ENCODE data around the gene ADAMTSL4. TPM values are rescaled to one million over a fixed set of nuclear protein-coding genes. Genes with fewer than 3 reads are reported as not detected.
"Not testable (repeated sequence)": the region's sequence is repeated elsewhere in the genome, so short reads cannot be mapped to it uniquely, and the experiment has no call there.

ADAMTSL4 gene
- total and polyA plus RNA-seq, 9 of the 15 experiments (the other 6 are each of a cell fraction or from before 2014, with no cell fraction given) = 12.7 to 212 (median 35.6) TPM

DNA sequence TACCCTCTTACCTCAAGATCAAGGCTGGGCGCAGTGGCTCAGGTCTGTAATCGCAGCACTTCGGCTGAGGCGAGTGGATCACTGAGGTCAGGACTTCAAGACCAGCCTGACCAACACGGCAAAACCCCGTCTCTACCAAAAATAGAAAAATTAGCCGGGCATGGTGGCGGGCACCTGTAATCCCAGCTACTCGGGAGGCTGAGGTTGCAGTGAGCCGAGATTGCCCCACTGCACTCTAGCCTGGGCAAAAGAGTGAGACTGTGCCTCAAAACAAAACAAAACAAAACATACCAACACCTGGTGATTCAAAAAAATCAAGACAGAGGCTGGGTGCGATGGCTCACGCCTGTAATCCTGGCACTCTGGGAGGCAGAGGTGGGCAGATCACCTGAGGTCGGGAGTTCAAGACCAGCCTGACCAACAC, 24.5 kb downstream of the ADAMTSL4 start:
- Histone ChIP-seq H4K20me1 (replicated peaks; ENCODE audit: control insufficient read depth, insufficient read depth, low read length) (peaks cover 48% of the 10 kb centered on the region), H3K4me1 (replicated peaks in 1 of 2; ENCODE audit: control insufficient read depth in 2 of 2, insufficient read depth in 2 of 2, low read length in 2 of 2) (peaks cover under 1 to 18% of the 10 kb centered on the region in 2 experiments; a peak in 4 of 5 replicates), H3K79me2 (ENCODE audit: control insufficient read depth, insufficient read depth, low read length) (peaks cover 56% of the 10 kb centered on the region), H3K36me3 (ENCODE audit: control insufficient read depth, insufficient read depth, low read length) (peaks cover 61% of the 10 kb centered on the region)
- H3K4me3 ChIP-seq; H3K9me3 ChIP-seq (replicated peaks; ENCODE audit: control insufficient read depth, insufficient read depth, low read depth, low read length); CTCF ChIA-PET (ENCODE audit: low intra/inter-chr PET ratio); BruUV-seq (replicated peaks); in situ Hi-C loops (cut with MboI); H3K4me2 ChIP-seq (ENCODE audit: insufficient read depth, low read length); H3K9me1 ChIP-seq (ENCODE audit: control insufficient read depth, insufficient read depth, low read length); H3K27me3 ChIP-seq (ENCODE audit: control insufficient read depth in 2 of 2, insufficient read depth in 2 of 2, low read length in 2 of 2); ATAC-seq; H3K9ac ChIP-seq (ENCODE audit: insufficient read depth in 1 of 2, low read depth in 2 of 2, low read length in 2 of 2); intact Hi-C loops (cut with micrococcal nuclease); H2AFZ ChIP-seq (ENCODE audit: low read depth, low read length); FAIRE-seq; DNase-seq (ENCODE audit: extremely low read depth in 1 of 4, low spot score in 3 of 4); H3K27ac ChIP-seq (ENCODE audit: extremely low read depth, low read depth, low read length): not testable (repeated sequence)
- 89% methylated on average over 13 of the region's 13 CpGs for WGBS (ENCODE audit: insufficient coverage, low coverage, missing lambda C conversion rate)
- POLR2A ChIA-PET = interaction anchor here (1.1 to 11.0 kb wide), 4 partner anchors 10 to 433 kb away, joined by 4 to 148 read pairs (median 8); partner anchors contain the start of gene ENSA
- TF ChIP-seq POLR2G (IDR thresholded peaks at IDR 0.05; ENCODE audit: low read depth, low read length) (peak; percentile 73), KDM5B (IDR thresholded peaks at IDR 0.05; ENCODE audit: insufficient replicate concordance, low read depth, low read length) (peak; percentile 14), SIN3A (IDR thresholded peaks at IDR 0.05; ENCODE audit: borderline replicate concordance in 2 of 2, control insufficient read depth in 1 of 2, low read depth in 2 of 2, low read length in 2 of 2) (peak in 1 of 2 experiments; percentile 21; a peak in 1 of 4 replicates), NFXL1 (CRISPR knock-in tag; IDR thresholded peaks at IDR 0.05) (peak; percentile 12; the same call in 1 of the 2 replicates), TAF1 (IDR thresholded peaks at IDR 0.05; ENCODE audit: control insufficient read depth, extremely low read depth, insufficient read depth, low read length, severe bottlenecking) (peak; percentile 10), POLR2A (conservative IDR thresholded peaks at IDR 0.05) (peak; percentile 78)
- TF ChIP-seq, protein P1, sequence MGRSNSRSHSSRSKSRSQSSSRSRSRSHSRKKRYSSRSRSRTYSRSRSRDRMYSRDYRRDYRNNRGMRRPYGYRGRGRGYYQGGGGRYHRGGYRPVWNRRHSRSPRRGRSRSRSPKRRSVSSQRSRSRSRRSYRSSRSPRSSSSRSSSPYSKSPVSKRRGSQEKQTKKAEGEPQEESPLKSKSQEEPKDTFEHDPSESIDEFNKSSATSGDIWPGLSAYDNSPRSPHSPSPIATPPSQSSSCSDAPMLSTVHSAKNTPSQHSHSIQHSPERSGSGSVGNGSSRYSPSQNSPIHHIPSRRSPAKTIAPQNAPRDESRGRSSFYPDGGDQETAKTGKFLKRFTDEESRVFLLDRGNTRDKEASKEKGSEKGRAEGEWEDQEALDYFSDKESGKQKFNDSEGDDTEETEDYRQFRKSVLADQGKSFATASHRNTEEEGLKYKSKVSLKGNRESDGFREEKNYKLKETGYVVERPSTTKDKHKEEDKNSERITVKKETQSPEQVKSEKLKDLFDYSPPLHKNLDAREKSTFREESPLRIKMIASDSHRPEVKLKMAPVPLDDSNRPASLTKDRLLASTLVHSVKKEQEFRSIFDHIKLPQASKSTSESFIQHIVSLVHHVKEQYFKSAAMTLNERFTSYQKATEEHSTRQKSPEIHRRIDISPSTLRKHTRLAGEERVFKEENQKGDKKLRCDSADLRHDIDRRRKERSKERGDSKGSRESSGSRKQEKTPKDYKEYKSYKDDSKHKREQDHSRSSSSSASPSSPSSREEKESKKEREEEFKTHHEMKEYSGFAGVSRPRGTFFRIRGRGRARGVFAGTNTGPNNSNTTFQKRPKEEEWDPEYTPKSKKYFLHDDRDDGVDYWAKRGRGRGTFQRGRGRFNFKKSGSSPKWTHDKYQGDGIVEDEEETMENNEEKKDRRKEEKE (IDR thresholded peaks at IDR 0.05; ENCODE audit: borderline replicate concordance in 1 of 2, control insufficient read depth in 1 of 2, low read depth in 2 of 2, low read length in 1 of 2) = 0 out of 4 replicates have a peak, but pooled peaks of 1 of the 2 experiments have one; percentile 17

All from K562 (cell line).